Measurements from ENCODE around the gene MEGF10.

MEGF10 gene

DNA sequence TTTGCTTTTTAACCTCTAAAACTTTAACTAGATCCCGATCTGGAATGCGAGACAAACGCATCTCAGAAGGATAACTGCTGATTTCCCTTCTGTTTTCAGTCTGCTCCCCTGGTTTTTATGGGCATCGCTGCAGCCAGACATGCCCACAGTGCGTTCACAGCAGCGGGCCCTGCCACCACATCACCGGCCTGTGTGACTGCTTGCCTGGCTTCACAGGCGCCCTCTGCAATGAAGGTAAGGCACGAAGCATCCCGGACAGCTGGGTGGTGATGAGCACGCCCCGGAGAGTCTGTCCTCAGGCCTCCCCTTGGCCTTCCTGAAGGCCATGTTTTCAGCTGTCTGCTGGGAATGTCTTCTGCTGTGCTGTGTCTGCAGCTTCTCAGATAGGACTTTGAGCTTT lies 144.0 kb downstream of the MEGF10 start:
- no peak for DNase-seq (ENCODE audit: low read depth in 4 of 4, low spot score in 1 of 4)

DNA sequence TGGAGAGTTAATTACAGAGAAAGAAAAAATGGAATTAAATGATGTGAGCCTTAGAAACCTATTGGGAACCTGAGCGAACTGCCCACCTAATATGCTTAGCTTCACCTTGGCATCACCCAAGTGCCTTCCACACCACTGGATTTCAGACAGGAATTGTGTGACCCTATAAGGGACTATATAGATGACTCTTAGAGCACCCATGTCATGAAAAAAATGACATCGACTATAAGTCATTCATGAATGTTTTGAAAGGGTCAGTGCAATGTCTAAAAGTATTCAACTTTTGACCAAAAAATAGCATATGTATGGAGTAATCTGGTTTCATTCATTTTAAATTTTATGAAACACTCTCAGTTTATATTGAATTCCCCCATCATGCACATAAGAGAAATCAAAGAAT lies 145.2 kb downstream of the MEGF10 start:
- DNase-seq (ENCODE audit: low read depth in 4 of 4, low spot score in 1 of 4), result no peak

GRCh38 chr5:127439644-127440043 lies 149.0 kb downstream of the MEGF10 start:
- DNase-seq (ENCODE audit: low read depth in 4 of 4, low spot score in 1 of 4), result no peak

GRCh38 chr5:127440831-127441230 lies 150.2 kb downstream of the MEGF10 start:
- no peak for DNase-seq (ENCODE audit: low read depth in 4 of 4, low spot score in 1 of 4)

GRCh38 chr5:127441799-127442484 lies 151.3 kb downstream of the MEGF10 start:
- no peak for DNase-seq (ENCODE audit: low read depth in 4 of 4, low spot score in 1 of 4)

GRCh38 chr5:127444171-127444570 lies 153.6 kb downstream of the MEGF10 start:
- no peak for DNase-seq (ENCODE audit: low read depth in 4 of 4, low spot score in 1 of 4)

- no peak for DNase-seq (ENCODE audit: low read depth in 4 of 4, low spot score in 1 of 4)
Observed at GRCh38 chr5:127445328-127445727, 154.7 kb downstream of the MEGF10 start.

DNA sequence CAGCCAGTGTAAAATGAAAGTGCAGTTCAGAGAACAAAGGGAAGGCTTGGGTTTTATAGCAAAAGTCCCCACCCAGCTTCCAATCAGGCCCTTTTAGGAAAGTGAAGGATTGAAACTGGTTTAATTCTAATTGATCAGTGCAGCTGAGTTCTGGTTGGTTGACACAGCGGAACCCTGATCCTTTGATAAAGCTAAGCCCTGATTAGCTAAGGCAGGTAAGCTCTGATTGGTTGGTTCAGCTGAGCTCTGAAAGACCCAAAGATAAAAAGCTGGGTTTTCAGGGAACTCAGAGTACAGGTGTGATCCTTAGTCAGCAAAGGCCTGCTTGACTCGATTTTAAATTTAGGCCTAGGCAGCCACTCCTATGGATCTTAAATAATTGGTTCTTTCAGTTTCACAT lies 156.0 kb downstream of the MEGF10 start:
- no peak for DNase-seq (ENCODE audit: low read depth in 4 of 4, low spot score in 1 of 4)

GRCh38 chr5:127447827-127448226 lies 157.2 kb downstream of the MEGF10 start:
- DNase-seq (ENCODE audit: low read depth in 4 of 4, low spot score in 1 of 4), result no peak

- no peak for DNase-seq (ENCODE audit: low read depth in 4 of 4, low spot score in 1 of 4)
Observed at GRCh38 chr5:127450046-127450445, 159.4 kb downstream of the MEGF10 start.

DNA sequence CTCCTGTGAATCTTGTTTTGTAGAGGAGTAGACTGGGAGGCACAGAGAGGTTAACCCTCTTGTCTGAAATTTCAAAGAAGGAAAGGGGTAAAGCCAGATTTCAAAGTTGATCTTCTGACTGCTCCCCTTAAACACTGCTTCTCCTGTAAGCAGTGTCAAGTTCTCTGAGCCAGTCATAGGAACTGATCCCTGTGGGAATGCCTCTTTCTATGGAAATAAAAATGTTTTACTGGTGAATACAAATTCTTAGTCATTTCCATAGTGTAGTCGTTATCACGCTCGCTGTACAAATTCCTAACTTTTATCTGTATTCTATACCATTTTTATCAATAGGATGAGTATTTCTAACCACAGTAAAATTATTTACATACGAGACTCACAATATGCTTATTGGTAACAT lies 160.5 kb downstream of the MEGF10 start:
- no peak for DNase-seq (ENCODE audit: low read depth in 4 of 4, low spot score in 1 of 4)

DNA sequence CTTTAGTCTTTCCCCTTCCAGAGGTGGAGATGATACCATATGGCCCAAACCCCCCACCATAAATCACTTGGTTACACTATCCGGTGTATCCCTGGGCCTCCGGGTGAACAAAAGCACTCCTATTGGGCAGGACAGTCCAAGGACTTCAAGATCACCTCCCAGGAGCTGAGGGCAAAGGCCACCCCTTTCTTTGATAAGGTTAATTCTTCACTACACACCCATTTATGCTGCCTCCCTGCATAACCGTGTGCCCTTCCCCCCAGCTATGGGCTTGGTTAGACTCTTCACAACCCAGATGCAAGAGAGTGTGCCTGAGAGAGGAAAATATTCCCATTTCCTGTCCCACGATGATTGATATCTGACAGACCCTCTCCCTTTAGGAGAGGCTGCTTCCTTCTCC lies 162.0 kb downstream of the MEGF10 start:
- DNase-seq (ENCODE audit: low read depth in 4 of 4, low spot score in 1 of 4), result no peak

- DNase-seq (ENCODE audit: low read depth in 4 of 4, low spot score in 1 of 4), result no peak
Observed at GRCh38 chr5:127471211-127471610, 180.6 kb downstream of the MEGF10 start.

DNA sequence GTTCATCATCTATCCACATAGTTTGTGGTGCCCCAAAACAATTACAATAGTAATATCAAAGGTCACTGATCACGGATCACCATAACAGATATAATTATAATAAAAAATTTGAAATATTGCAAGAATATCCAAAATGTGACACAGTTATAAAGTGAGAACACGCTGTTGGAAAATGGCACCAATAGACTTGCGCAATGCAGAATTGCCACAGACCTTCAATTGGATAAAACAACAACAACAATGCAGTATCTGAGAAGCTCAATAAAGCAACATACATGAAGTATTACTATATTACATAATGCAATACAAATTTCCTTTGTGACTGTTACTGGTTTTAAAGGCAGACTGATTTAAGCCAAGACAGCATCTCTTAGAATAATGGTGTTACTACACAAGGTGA lies 182.1 kb downstream of the MEGF10 start:
- DNase-seq (ENCODE audit: low read depth in 4 of 4, low spot score in 1 of 4), result no peak

GRCh38 chr5:127486471-127486870 lies 195.9 kb downstream of the MEGF10 start:
- DNase-seq (ENCODE audit: low read depth in 4 of 4, low spot score in 1 of 4), result no peak

DNA sequence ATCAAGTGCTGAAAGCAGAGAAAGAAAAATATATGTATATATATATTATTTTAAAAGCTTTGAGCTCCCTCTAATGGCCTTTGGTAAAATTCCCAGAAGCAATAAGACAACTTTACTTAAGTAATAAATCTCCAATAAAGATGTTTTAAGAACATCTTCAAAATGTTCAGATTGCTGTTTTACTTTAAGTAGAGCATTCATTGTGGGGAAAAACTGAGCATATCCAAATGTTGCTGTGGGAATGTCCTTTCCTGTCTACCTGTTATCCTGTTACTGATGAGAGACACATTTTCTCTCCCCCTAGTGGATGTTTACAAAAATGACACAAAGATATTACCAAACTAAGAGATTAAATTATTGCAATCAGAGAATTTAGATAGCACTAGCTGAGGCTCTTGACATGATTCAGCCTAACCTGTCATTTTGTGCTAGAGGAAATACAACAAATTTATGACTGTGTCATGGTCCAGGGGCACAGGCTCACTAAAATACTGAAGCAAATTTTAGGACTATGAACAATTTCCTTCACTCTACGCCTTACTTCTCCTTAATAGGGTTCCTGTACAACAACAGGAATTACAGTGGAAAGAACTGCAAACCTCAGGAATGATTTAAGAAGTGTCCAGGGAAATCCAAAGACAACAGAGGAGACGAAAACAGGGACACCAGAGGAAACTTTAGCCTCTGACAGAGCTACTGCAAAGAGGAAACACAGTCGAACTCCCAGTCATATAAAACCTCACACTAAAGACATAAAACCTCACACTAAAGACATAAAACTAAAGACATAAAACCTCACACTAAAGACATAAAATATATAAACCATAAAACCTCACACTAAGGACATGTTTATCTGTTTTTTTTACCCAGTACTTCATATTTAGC lies 202.5 kb downstream of the MEGF10 start:
- DNase-seq (ENCODE audit: low read depth in 4 of 4, low spot score in 1 of 4), result no peak

DNA sequence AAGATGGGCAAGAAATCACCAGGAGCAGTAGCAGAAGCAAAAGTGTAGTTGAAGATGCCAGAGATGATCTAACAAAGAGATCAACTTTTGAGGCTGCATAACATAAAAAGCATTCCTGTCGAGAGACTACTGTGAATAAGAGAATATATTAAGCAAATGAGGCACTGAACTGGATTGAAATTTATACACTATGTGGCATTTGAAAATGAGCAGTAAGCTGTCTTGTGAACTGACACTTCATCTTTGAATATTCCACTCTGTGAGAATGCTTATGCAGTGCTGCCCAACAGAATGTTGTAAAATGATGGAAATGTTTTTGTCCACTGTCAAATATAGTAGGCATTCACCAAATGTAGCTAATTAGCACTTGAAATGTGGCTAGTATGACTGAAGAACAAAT lies 208.0 kb downstream of the MEGF10 start:
- DNase-seq (ENCODE audit: low read depth in 4 of 4, low spot score in 1 of 4), result no peak

GRCh38 chr5:127505905-127506304 lies 215.3 kb downstream of the MEGF10 start:
- DNase-seq (ENCODE audit: low read depth in 4 of 4, low spot score in 1 of 4), result no peak

- DNase-seq (ENCODE audit: low read depth in 4 of 4, low spot score in 1 of 4), result no peak
Observed at GRCh38 chr5:127506616-127507015, 216.0 kb downstream of the MEGF10 start.

GRCh38 chr5:127508644-127509373 lies 218.2 kb downstream of the MEGF10 start:
- DNase-seq (ENCODE audit: low read depth in 4 of 4, low spot score in 1 of 4), result no peak

All from stimulated activated CD4-positive, alpha-beta T cell treated with anti-CD3 and anti-CD28 coated beads, Interleukin-1b, Interleukin-23, amount 100 ng/mL, for 24 hours (primary cell).